ENCODE measurements around the gene CAMSAP1. TPM values are rescaled to one million over a fixed set of nuclear protein-coding genes. Genes with fewer than 3 reads are reported as not detected.

Gene CAMSAP1
- polyA plus RNA-seq, 2 donors: 14.0 to 18.4 TPM

DNA sequence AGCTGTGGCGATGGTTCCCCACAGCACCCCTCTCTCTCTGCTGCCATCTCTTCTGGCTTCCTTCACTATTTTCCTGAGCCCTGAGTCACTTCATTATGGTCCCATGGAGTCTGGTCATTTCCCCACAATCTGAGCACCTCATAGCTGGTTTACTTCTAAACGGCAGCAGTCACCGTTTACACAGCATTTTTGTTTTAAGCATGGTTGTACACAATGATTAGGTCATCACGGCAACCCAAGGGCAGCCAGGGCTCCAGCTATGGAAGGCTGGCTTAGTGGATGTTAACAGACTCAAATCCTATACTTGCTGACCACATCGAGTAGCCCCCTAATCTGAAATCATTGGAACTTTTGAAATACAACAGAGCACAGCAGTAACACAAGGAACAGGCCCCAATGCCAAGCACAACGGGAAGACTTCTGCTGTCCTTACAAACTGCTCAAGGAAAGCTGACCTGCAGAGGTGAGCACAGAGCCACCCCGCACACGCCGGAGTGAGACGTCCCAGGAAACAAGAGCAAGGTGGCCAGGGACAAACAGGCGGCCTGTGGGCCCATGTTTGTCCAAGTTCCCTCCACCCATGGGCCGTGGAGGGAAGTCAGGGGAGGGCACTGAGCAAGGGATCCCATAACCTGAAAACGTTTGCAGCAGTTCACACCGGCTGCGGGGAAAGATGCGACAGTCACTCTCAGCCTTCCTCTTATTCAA, 22.9 kb downstream of the CAMSAP1 start:
- peaks cover 6 to 19% of the 10 kb centered on the region in 2 donors for H3K36me3 ChIP-seq (ENCODE audit: control insufficient read depth in 2 of 2, insufficient read depth in 2 of 2, low read length in 1 of 2)
- peak overlapping the region in 1 of 2 donors; percentile 34 for H3K27ac ChIP-seq (ENCODE audit: low read depth in 2 of 2, low read length in 1 of 2)
- H3K4me1 ChIP-seq (ENCODE audit: control insufficient read depth in 2 of 2, insufficient read depth in 2 of 2, low read length in 1 of 2): peaks cover 19 to 49% of the 10 kb centered on the region in 2 donors
- H3K9me3 ChIP-seq (ENCODE audit: control insufficient read depth in 2 of 2, insufficient read depth in 1 of 2, low read depth in 1 of 2, low read length in 1 of 2): no peaks in the 10 kb centered on the region
- H3K4me3 ChIP-seq (ENCODE audit: low read depth in 1 of 2, low read length in 2 of 2): no peak overlapping the region
- 82 to 84% methylated on average over 16 of the region's 16 CpGs for WGBS, 2 donors
- no peaks in the 10 kb centered on the region for H3K27me3 ChIP-seq (ENCODE audit: control insufficient read depth in 1 of 2, insufficient read depth in 2 of 2, low read length in 2 of 2)

DNA sequence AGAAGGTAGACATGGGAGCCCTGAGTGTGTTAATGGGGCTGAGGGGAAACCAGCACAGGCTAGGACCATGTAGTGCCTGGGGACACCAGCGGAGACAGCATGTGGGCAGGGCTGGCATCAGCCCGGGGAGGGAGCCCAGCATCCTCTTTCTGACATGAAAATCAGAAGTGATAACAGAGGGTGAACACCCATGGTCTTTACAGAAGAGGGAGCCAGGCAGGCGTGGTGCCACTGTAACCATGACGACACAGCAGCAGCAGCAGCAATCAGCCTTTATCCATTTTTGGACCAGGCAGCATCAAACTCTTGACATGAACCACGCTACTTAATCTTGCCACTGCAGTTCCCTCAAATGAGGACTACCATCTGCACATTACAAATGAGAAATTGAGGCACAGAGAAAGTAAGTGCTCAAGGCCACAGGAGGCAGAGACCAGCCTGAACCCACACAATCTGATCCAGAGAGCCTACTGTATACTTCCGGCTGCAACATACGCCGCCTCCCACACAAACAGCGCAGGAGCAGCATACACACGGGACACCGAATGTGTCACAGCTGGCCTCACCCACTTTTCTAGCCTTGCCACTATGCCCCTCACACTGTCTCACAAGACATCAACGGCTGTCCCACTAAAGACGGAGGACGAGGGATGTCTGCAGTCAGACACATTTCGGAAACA, 23.8 kb downstream of the CAMSAP1 start:
- H3K36me3 ChIP-seq (ENCODE audit: control insufficient read depth in 2 of 2, insufficient read depth in 2 of 2, low read length in 1 of 2): peaks cover 6 to 24% of the 10 kb centered on the region in 2 donors
- no peak overlapping the region for H3K27ac ChIP-seq (ENCODE audit: low read depth in 2 of 2, low read length in 1 of 2)
- WGBS, 2 donors: 84 to 87% methylated on average over 15 of the region's 15 CpGs
- no peaks in the 10 kb centered on the region for H3K9me3 ChIP-seq (ENCODE audit: control insufficient read depth in 2 of 2, insufficient read depth in 1 of 2, low read depth in 1 of 2, low read length in 1 of 2)
- H3K27me3 ChIP-seq (ENCODE audit: control insufficient read depth in 1 of 2, insufficient read depth in 2 of 2, low read length in 2 of 2): no peaks in the 10 kb centered on the region
- H3K4me3 ChIP-seq (ENCODE audit: low read depth in 1 of 2, low read length in 2 of 2): no peak overlapping the region
- peaks cover 16 to 41% of the 10 kb centered on the region in 2 donors for H3K4me1 ChIP-seq (ENCODE audit: control insufficient read depth in 2 of 2, insufficient read depth in 2 of 2, low read length in 1 of 2)

DNA sequence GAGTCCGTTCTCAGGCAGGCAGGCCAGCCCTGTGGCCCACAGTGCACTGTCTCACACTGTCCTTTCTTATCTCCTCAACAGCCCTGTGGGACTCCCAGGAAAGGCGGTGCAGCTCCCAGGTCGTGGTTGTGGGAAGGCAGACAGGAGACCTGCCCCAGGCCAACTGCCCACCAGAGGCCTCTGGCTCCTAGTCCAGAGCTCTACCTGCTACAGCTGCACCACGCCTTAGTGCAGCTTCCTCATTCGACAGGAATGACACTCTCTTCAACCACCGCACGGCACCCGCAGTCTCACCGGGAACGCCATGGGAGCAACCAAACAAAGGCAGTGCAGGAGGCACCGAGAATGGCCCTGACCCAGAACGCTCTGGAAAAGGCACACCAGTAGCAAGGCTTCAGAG, 25.3 kb downstream of the CAMSAP1 start:
- Histone ChIP-seq H3K4me3 (ENCODE audit: low read depth in 1 of 2, low read length in 2 of 2) (no peak overlapping the region), H3K27me3 (ENCODE audit: control insufficient read depth in 1 of 2, insufficient read depth in 2 of 2, low read length in 2 of 2) (no peaks in the 10 kb centered on the region), H3K36me3 (ENCODE audit: control insufficient read depth in 2 of 2, insufficient read depth in 2 of 2, low read length in 1 of 2) (peaks cover 6 to 23% of the 10 kb centered on the region in 2 donors), H3K27ac (ENCODE audit: low read depth in 2 of 2, low read length in 1 of 2) (peak overlapping the region in 1 of 2 donors; percentile 35), H3K4me1 (ENCODE audit: control insufficient read depth in 2 of 2, insufficient read depth in 2 of 2, low read length in 1 of 2) (peaks cover 8 to 26% of the 10 kb centered on the region in 2 donors), H3K9me3 (ENCODE audit: control insufficient read depth in 2 of 2, insufficient read depth in 1 of 2, low read depth in 1 of 2, low read length in 1 of 2) (no peaks in the 10 kb centered on the region)
- 85 to 88% methylated on average over 12 of the region's 12 CpGs for WGBS, 2 donors

DNA sequence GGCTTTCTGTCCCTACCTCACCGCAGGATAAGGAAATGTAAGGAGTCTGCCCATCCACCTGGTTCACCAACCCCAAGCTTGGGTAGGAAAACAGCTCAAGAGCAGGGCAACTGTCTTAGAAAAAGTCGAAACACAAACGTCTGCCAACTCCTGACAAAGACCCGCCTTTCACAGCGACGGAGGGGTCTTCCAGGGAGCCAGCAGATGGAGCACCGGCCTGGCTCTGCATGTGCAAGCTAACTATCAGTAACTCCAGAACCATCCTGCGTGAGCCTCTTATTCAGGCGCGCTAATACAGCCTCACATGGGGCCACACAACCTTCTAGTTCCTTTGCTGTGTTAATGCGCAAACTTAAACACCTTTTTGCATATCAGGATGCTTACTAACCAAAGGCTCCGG, 26.9 kb downstream of the CAMSAP1 start:
- WGBS, 2 donors: 88% methylated on average over 12 of the region's 12 CpGs
- Histone ChIP-seq H3K36me3 (ENCODE audit: control insufficient read depth in 2 of 2, insufficient read depth in 2 of 2, low read length in 1 of 2) (peaks cover 6 to 17% of the 10 kb centered on the region in 2 donors), H3K27me3 (ENCODE audit: control insufficient read depth in 1 of 2, insufficient read depth in 2 of 2, low read length in 2 of 2) (no peaks in the 10 kb centered on the region), H3K9me3 (ENCODE audit: control insufficient read depth in 2 of 2, insufficient read depth in 1 of 2, low read depth in 1 of 2, low read length in 1 of 2) (no peaks in the 10 kb centered on the region), H3K4me1 (ENCODE audit: control insufficient read depth in 2 of 2, insufficient read depth in 2 of 2, low read length in 1 of 2) (peaks cover 4 to 19% of the 10 kb centered on the region in 2 donors), H3K4me3 (ENCODE audit: low read depth in 1 of 2, low read length in 2 of 2) (no peak overlapping the region), H3K27ac (ENCODE audit: low read depth in 2 of 2, low read length in 1 of 2) (no peak overlapping the region)

DNA sequence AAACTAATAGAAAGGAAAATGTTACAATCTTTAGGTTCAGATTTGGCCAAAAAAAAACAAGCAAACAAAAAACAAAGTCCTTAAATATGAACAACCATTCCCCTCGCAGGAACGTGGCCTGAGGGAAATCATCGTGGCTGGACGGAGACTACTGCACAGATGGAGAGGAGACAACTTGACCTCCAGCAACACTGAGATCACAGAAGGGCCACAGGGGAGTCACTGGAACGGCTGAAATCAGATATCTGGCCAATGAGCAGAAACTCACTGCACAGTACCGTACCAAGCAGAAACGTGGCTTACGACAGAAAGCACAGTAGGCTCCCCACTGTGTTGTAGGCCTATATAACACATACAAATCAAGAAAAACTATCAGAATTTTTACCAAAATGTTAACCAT, 27.7 kb downstream of the CAMSAP1 start:
- Histone ChIP-seq H3K4me1 (ENCODE audit: control insufficient read depth in 2 of 2, insufficient read depth in 2 of 2, low read length in 1 of 2) (peaks cover 4 to 11% of the 10 kb centered on the region in 2 donors), H3K4me3 (ENCODE audit: low read depth in 1 of 2, low read length in 2 of 2) (no peak overlapping the region), H3K27ac (ENCODE audit: low read depth in 2 of 2, low read length in 1 of 2) (no peak overlapping the region), H3K9me3 (ENCODE audit: control insufficient read depth in 2 of 2, insufficient read depth in 1 of 2, low read depth in 1 of 2, low read length in 1 of 2) (no peaks in the 10 kb centered on the region), H3K36me3 (ENCODE audit: control insufficient read depth in 2 of 2, insufficient read depth in 2 of 2, low read length in 1 of 2) (peaks cover 6 to 17% of the 10 kb centered on the region in 2 donors), H3K27me3 (ENCODE audit: control insufficient read depth in 1 of 2, insufficient read depth in 2 of 2, low read length in 2 of 2) (no peaks in the 10 kb centered on the region)
- 83 to 87% methylated on average over 8 of the region's 8 CpGs for WGBS, 2 donors

DNA sequence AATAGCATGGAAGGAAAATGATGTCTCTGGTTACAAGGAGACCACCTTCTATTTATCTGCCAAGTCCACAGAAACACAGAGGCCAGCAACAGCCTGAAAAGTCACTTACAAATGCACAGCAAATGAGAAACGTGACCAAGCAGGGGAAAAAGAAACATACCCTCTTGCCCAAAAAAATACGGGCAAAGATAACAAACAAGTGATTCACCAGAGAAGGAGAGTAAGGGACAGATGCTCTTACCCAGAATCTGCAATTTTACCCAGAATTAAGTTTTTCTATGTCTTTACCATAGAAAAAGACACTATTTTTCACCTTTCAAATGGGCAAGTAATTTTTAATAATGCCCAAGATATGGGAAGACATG, 28.1 kb downstream of the CAMSAP1 start:
- no peak overlapping the region for H3K4me3 ChIP-seq (ENCODE audit: low read depth in 1 of 2, low read length in 2 of 2)
- WGBS, 2 donors: 77 to 88% methylated on average over 2 of the region's 2 CpGs
- no peaks in the 10 kb centered on the region for H3K27me3 ChIP-seq (ENCODE audit: control insufficient read depth in 1 of 2, insufficient read depth in 2 of 2, low read length in 2 of 2)
- peaks cover 6 to 17% of the 10 kb centered on the region in 2 donors for H3K36me3 ChIP-seq (ENCODE audit: control insufficient read depth in 2 of 2, insufficient read depth in 2 of 2, low read length in 1 of 2)
- peaks cover 4 to 7% of the 10 kb centered on the region in 2 donors for H3K4me1 ChIP-seq (ENCODE audit: control insufficient read depth in 2 of 2, insufficient read depth in 2 of 2, low read length in 1 of 2)
- no peaks in the 10 kb centered on the region for H3K9me3 ChIP-seq (ENCODE audit: control insufficient read depth in 2 of 2, insufficient read depth in 1 of 2, low read depth in 1 of 2, low read length in 1 of 2)
- H3K27ac ChIP-seq (ENCODE audit: low read depth in 2 of 2, low read length in 1 of 2): no peak overlapping the region

DNA sequence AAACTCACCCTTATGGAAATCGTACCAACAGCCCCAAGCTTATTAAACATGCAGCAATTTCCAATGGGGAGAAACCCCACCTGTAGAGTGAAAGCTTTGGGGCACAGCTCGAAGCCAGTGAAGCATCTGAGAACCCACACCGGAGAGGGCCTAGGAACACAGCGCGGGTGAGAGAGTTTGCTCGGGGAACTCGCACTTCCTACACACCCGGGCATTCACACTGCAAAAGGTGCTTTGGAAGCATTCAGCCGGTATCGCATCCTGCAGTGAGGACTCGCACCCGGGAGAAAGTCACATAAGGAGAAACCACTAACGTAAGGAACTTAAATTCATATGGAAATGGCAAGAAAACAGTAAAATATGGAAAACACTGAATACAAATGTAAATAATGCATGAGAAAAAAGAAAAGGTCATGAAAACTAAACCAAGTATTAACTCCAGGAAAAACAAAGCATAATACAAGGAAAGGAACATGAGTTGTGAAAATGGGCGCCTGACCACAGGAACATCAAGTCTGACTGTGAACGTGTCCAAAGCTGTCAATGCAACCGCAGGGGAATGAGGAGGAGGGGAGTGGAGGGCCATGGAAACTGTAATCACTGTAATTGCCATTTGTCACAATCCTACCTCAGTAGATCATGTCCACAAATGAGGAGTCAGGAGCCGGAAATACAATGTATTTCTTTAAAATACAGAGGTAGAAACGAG, 28.7 kb downstream of the CAMSAP1 start:
- 87 to 88% methylated on average over 18 of the region's 18 CpGs for WGBS, 2 donors
- H3K4me1 ChIP-seq (ENCODE audit: control insufficient read depth in 2 of 2, insufficient read depth in 2 of 2, low read length in 1 of 2): peaks cover 4% of the 10 kb centered on the region in 2 donors
- H3K36me3 ChIP-seq (ENCODE audit: control insufficient read depth in 2 of 2, insufficient read depth in 2 of 2, low read length in 1 of 2): peaks cover 6 to 17% of the 10 kb centered on the region in 2 donors
- H3K27ac ChIP-seq (ENCODE audit: low read depth in 2 of 2, low read length in 1 of 2): no peak overlapping the region
- no peaks in the 10 kb centered on the region for H3K9me3 ChIP-seq (ENCODE audit: control insufficient read depth in 2 of 2, insufficient read depth in 1 of 2, low read depth in 1 of 2, low read length in 1 of 2)
- H3K4me3 ChIP-seq (ENCODE audit: low read depth in 1 of 2, low read length in 2 of 2): no peak overlapping the region
- H3K27me3 ChIP-seq (ENCODE audit: control insufficient read depth in 1 of 2, insufficient read depth in 2 of 2, low read length in 2 of 2): no peaks in the 10 kb centered on the region

DNA sequence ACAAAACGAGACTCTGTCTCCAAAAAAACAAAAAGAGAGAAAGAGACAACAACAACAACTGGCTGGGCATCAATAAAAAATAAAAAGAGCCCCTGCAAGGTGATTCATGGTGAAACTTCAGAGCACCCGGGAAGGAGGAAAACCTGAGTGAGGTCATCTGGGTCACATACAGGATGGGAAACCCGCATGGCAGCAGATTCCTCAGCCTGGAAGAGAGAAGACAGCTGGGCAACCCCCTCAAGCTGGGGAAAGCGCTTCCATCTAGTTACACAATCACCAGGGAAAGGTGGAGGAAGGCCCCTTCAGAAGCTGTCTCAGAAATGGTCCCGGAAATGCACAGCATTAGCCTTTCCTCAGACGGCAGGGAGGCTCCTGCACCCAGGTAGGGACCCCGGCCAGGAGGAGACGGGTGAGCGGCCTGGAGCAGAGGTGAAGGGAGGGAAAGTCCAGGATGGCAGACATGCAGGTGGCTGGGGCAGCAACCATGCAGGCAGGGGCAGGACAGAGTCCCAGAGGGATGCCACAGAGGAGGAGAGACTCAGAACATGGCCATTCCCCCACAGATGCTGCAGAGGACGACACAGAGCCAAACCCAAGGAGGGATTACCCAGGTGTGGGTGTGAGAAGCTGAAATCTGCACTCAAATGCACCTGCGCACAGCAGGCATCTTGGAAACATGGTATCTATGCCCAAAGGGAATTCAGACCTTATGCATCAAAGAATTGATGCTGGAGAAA, 29.4 kb downstream of the CAMSAP1 start:
- 80 to 82% methylated on average over 11 of the region's 11 CpGs for WGBS, 2 donors
- H3K27me3 ChIP-seq (ENCODE audit: control insufficient read depth in 1 of 2, insufficient read depth in 2 of 2, low read length in 2 of 2): no peaks in the 10 kb centered on the region
- H3K27ac ChIP-seq (ENCODE audit: low read depth in 2 of 2, low read length in 1 of 2): no peak overlapping the region
- H3K4me1 ChIP-seq (ENCODE audit: control insufficient read depth in 2 of 2, insufficient read depth in 2 of 2, low read length in 1 of 2): peaks cover 4% of the 10 kb centered on the region in 2 donors
- H3K9me3 ChIP-seq (ENCODE audit: control insufficient read depth in 2 of 2, insufficient read depth in 1 of 2, low read depth in 1 of 2, low read length in 1 of 2): no peaks in the 10 kb centered on the region
- peaks cover 6 to 17% of the 10 kb centered on the region in 2 donors for H3K36me3 ChIP-seq (ENCODE audit: control insufficient read depth in 2 of 2, insufficient read depth in 2 of 2, low read length in 1 of 2)
- no peak overlapping the region for H3K4me3 ChIP-seq (ENCODE audit: low read depth in 1 of 2, low read length in 2 of 2)

DNA sequence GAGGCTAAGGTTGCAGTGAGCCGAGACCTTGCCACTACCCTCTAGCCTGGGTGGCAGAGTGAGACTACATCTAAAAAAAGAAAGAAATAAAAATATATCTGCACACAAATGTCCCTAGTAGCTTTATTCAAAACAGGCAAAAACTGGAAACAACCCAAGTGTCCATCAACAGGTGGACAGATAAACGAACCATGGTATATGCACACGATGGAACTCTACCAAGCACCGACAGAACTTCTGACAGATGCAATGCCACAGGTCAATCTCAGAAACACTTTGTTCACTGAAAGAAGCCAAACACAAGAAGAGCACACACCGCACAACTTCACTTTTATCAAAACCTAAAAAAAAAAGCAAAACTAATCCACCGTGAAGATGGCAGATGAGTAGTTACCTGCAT, 30.4 kb downstream of the CAMSAP1 start:
- WGBS, 2 donors: 83 to 86% methylated on average over 6 of the region's 6 CpGs
- no peak overlapping the region for H3K27ac ChIP-seq (ENCODE audit: low read depth in 2 of 2, low read length in 1 of 2)
- H3K36me3 ChIP-seq (ENCODE audit: control insufficient read depth in 2 of 2, insufficient read depth in 2 of 2, low read length in 1 of 2): peaks cover 6 to 14% of the 10 kb centered on the region in 2 donors
- H3K27me3 ChIP-seq (ENCODE audit: control insufficient read depth in 1 of 2, insufficient read depth in 2 of 2, low read length in 2 of 2): no peaks in the 10 kb centered on the region
- no peak overlapping the region for H3K4me3 ChIP-seq (ENCODE audit: low read depth in 1 of 2, low read length in 2 of 2)
- no peaks in the 10 kb centered on the region for H3K9me3 ChIP-seq (ENCODE audit: control insufficient read depth in 2 of 2, insufficient read depth in 1 of 2, low read depth in 1 of 2, low read length in 1 of 2)
- peaks cover 2% of the 10 kb centered on the region in 2 donors for H3K4me1 ChIP-seq (ENCODE audit: control insufficient read depth in 2 of 2, insufficient read depth in 2 of 2, low read length in 1 of 2)
